DND-41 (cell line): ENCODE results near the gene HNRNPAB.

Source experiments
- EZH2 ChIP-seq: IDR thresholded peaks from 3 replicates; pipeline ENCODE4 v1.6.1; 2012; ENCODE audit warnings: borderline replicate concordance, low read depth, mild to moderate bottlenecking, moderate library complexity, low read length, inconsistent platforms; ENCODE audit not compliant: severe bottlenecking
- TF ChIP-seq, protein P1 (sequence below): IDR thresholded peaks from 2 replicates; pipeline ENCODE4 v1.5.1; 2012; ENCODE audit warnings: borderline replicate concordance, low read length, moderate library complexity, mild to moderate bottlenecking; ENCODE audit not compliant: poor library complexity, severe bottlenecking; ENCODE audit errors: extremely low read depth

- TF ChIP-seq, protein P1, sequence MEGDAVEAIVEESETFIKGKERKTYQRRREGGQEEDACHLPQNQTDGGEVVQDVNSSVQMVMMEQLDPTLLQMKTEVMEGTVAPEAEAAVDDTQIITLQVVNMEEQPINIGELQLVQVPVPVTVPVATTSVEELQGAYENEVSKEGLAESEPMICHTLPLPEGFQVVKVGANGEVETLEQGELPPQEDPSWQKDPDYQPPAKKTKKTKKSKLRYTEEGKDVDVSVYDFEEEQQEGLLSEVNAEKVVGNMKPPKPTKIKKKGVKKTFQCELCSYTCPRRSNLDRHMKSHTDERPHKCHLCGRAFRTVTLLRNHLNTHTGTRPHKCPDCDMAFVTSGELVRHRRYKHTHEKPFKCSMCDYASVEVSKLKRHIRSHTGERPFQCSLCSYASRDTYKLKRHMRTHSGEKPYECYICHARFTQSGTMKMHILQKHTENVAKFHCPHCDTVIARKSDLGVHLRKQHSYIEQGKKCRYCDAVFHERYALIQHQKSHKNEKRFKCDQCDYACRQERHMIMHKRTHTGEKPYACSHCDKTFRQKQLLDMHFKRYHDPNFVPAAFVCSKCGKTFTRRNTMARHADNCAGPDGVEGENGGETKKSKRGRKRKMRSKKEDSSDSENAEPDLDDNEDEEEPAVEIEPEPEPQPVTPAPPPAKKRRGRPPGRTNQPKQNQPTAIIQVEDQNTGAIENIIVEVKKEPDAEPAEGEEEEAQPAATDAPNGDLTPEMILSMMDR, result no peak
- TF ChIP-seq EZH2, result no peak
Measured at GRCh38 chr5:178155065-178155464, 49.3 kb upstream of the HNRNPAB start.
